Kidney (tissue), 14 donors: ENCODE data around the gene FEM1B. TPM values are rescaled to one million over a fixed set of nuclear protein-coding genes. Genes with fewer than 3 reads are reported as not detected.

Experiments used
- DNase-seq, 5 donors: peaks; one replicate each; pipeline ENCODE4 v3.0.0-alpha.2; 2013 to 2020
- FAIRE-seq: peaks from 2 replicates; lab custom pipeline; 2012; peaks lifted over from hg19 to GRCh38; lab: Jason Lieb, UNC
- H3K27ac ChIP-seq, 2 donors: one replicate each; pipeline ENCODE4 v1.7.0; 2013; ENCODE audit warnings: low read depth in 2 of 2, low read length in 2 of 2, inconsistent platforms in 1 of 2
- H3K27me3 ChIP-seq: one replicate; pipeline ENCODE4 v1.7.1; 2013; ENCODE audit warnings: low read length, inconsistent platforms; ENCODE audit not compliant: control insufficient read depth, insufficient read depth
- H3K36me3 ChIP-seq, 3 donors: one replicate each; pipeline versions ENCODE4 v1.7.0 to v1.7.1; 2013; ENCODE audit warnings: low read length in 3 of 3, control low read depth in 1 of 3, inconsistent platforms in 1 of 3; ENCODE audit not compliant: insufficient read depth in 3 of 3, control insufficient read depth in 2 of 3
- H3K4me1 ChIP-seq, 3 donors: one replicate each; pipeline versions ENCODE4 v1.7.0 to v1.7.1; 2013; ENCODE audit warnings: low read length in 3 of 3, inconsistent platforms in 1 of 3, low read depth in 1 of 3; ENCODE audit not compliant: control insufficient read depth in 2 of 3, insufficient read depth in 2 of 3
- H3K4me3 ChIP-seq, 3 donors: one replicate each; pipeline versions ENCODE4 v1.7.0 to v1.8.1; 2013; ENCODE audit warnings: low read length in 3 of 3, control low read depth in 1 of 3, inconsistent platforms in 1 of 3
- H3K9ac ChIP-seq, 3 donors: one replicate each; pipeline versions ENCODE4 v1.7.0 to v1.7.1; 2013; ENCODE audit warnings: low read length in 3 of 3, control low read depth in 1 of 3, inconsistent platforms in 1 of 3
- H3K9me3 ChIP-seq, 3 donors: one replicate each; pipeline versions ENCODE4 v1.7.0 to v1.7.1; 2013; ENCODE audit warnings: low read length in 3 of 3, control low read depth in 1 of 3, inconsistent platforms in 1 of 3; ENCODE audit not compliant: control insufficient read depth in 2 of 3, insufficient read depth in 1 of 3
- CTCF ChIP-seq: IDR thresholded peaks from 3 replicates; pipeline ENCODE4 v1.5.1; 2012; ENCODE audit warnings: mild to moderate bottlenecking, moderate library complexity, borderline replicate concordance; ENCODE audit not compliant: insufficient read depth; ENCODE audit errors: extremely low read depth
- intact Hi-C: fragments of 100-400 bp; cut with DNase I; formaldehyde crosslinking; loops from one replicate; pipeline ENCODE4 v1.11.1; 2022
- polyA plus RNA-seq: library from polyadenylated mRNA; stranded (reverse); fragments of 350-450 nt; fragmentation: Illumina TruSeq; extraction: RNeasy Lipid Tissue Mini Kit (QIAGEN cat#74804); gene quantifications from one replicate; pipeline ENCODE4 v1.2.3, GENCODE V29; 2014; ENCODE audit warnings: low read depth, low replicate concordance; ENCODE audit not compliant: insufficient read depth
- total RNA-seq: library from RNA; stranded (reverse); fragmentation: NEBNext Ultra II Directional; extraction: Animal tissue kit (Norgen Biotek cat#: 25700); gene quantifications from one replicate; pipeline ENCODE4 v1.2.1, GENCODE V29; 2021
- donor health status: control.
- donor health status: control.
- donor health status: control.
- donor health status: control.
- donor health status: control.
- donor health status: DM: yes; HTN: yes; CAD: no.
- donor health status: Normal renal cell carcinoma (clear cell type).

The FEM1B gene
- total and polyA plus RNA-seq, 2 donors from 2014 or later: 9.8 to 47.6 TPM

GRCh38 chr15:68259883-68260282 lies 17.7 kb upstream of the FEM1B start:
- H3K9ac ChIP-seq: no peak overlapping the region
- H3K27ac ChIP-seq: no peak overlapping the region
- H3K4me3 ChIP-seq: no peak overlapping the region
- FAIRE-seq (no peak), DNase-seq (no peak)
- TF ChIP-seq CTCF: no peak
- H3K4me1 ChIP-seq: peaks cover 0 to 2% (median 0%) of the 10 kb centered on the region in 3 donors
- no peaks in the 10 kb centered on the region for H3K36me3 ChIP-seq
- intact Hi-C loops: no loop called here
- H3K27me3 ChIP-seq: no peaks in the 10 kb centered on the region
- no peaks in the 10 kb centered on the region for H3K9me3 ChIP-seq

GRCh38 chr15:68261241-68261640 lies 16.3 kb upstream of the FEM1B start:
- FAIRE-seq (no peak), DNase-seq (no peak)
- TF ChIP-seq CTCF: no peak
- Histone ChIP-seq H3K4me1 (peaks cover 0 to 2% (median 0%) of the 10 kb centered on the region in 3 donors), H3K27me3 (no peaks in the 10 kb centered on the region), H3K36me3 (no peaks in the 10 kb centered on the region), H3K9ac (no peak overlapping the region), H3K27ac (no peak overlapping the region), H3K4me3 (no peak overlapping the region), H3K9me3 (no peaks in the 10 kb centered on the region)
- intact Hi-C loops: no loop called here

- Histone ChIP-seq H3K9me3 (no peaks in the 10 kb centered on the region), H3K4me1 (no peaks in the 10 kb centered on the region), H3K36me3 (no peaks in the 10 kb centered on the region), H3K9ac (no peak overlapping the region), H3K4me3 (no peak overlapping the region), H3K27ac (no peak overlapping the region), H3K27me3 (no peaks in the 10 kb centered on the region)
- TF ChIP-seq CTCF: no peak
- intact Hi-C loops: no loop called here
- DNase-seq: no peak
- no peak for FAIRE-seq
Measured at GRCh38 chr15:68261980-68262379, 15.6 kb upstream of the FEM1B start.
